ENCODE data around the gene PHACTR1.

DNA sequence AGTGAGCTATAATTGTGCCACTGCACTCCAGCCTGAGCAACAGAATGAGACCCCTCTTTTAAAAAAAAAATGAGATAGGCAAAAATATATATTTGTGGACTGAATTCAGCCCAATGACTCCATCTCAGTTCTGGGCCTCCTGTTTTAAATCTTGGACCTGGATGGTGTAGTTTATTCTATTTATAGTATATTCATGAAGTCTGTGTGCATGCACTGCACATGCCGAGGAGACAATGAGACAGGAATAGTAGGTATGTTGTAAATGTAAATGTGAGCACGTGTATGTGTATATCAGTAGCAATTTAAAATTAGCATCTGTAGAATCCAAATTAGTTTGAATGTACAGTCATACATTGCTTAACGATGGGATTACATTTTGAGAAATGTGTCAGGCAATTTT is 520.8 kb downstream of the PHACTR1 start:
- no peak for TF ChIP-seq CTCF (conservative IDR thresholded peaks at IDR 0.05 in 1 of 2, IDR thresholded peaks at IDR 0.05 in 1 of 2; ENCODE audit: extremely low read depth in 1 of 2, insufficient read depth in 1 of 2, low read depth in 1 of 2, low read length in 2 of 2)
- TF ChIP-seq EZH2 (IDR thresholded peaks at IDR 0.05; ENCODE audit: borderline replicate concordance, low read length): no peak
